Dendritic cell treated with granulocyte-macrophage colony-stimulating factor and Interleukin-4, amounts not matched to agents 40 ng/mL and 50 ng/mL, for 4 days (primary cell): ENCODE results near the gene EVI5.

Source experiments
- H3K27ac Mint-ChIP-seq: one replicate; pipeline ENCODE4 v1.8.0; 2022; ENCODE audit warnings: mild to moderate bottlenecking, mixed read lengths
- H3K27me3 Mint-ChIP-seq: one replicate; pipeline ENCODE4 v1.8.0; 2022; ENCODE audit warnings: mild to moderate bottlenecking, mixed read lengths
- H3K36me3 Mint-ChIP-seq: one replicate; pipeline ENCODE4 v1.8.0; 2022; ENCODE audit warnings: low read depth, mixed read lengths
- H3K4me1 Mint-ChIP-seq: one replicate; pipeline ENCODE4 v1.8.0; 2022; ENCODE audit warnings: low read depth, mixed read lengths
- H3K4me3 Mint-ChIP-seq: one replicate; pipeline ENCODE4 v1.8.0; 2022; ENCODE audit warnings: mild to moderate bottlenecking, moderate library complexity, mixed read lengths
- H3K9me3 Mint-ChIP-seq: one replicate; pipeline ENCODE4 v1.8.0; 2022; ENCODE audit warnings: mixed read lengths
- intact Hi-C: fragments of 100-400 bp; cut with micrococcal nuclease; formaldehyde crosslinking; loops from one replicate; pipeline ENCODE4 v1.15.0; 2022

The EVI5 gene

DNA sequence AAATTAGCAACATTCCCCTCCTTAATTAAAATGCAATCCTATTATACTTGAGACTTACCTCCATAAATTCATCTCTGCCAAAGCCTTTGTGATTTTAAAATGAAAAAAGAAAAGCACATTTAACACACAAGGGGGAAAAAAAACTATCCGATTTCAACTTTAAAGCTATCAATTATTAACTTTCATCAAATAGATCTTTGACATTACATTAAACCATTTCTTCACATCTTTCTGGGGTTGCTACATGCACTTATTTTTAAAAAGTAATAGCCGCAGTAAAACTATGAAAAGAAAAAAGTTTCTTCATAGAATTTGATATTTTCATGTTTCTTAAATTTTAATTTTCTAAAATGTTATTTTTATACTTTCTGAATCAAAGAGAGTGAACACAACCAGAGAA is 71.0 kb downstream of the EVI5 start:
- H3K4me1 Mint-ChIP-seq: peaks cover 10% of the 10 kb centered on the region
- no peaks in the 10 kb centered on the region for H3K27me3 Mint-ChIP-seq
- peaks cover 57% of the 10 kb centered on the region for H3K36me3 Mint-ChIP-seq
- intact Hi-C loops: no loop called here
- H3K27ac Mint-ChIP-seq: no peak overlapping the region
- H3K4me3 Mint-ChIP-seq: no peak overlapping the region
- H3K9me3 Mint-ChIP-seq: no peaks in the 10 kb centered on the region

DNA sequence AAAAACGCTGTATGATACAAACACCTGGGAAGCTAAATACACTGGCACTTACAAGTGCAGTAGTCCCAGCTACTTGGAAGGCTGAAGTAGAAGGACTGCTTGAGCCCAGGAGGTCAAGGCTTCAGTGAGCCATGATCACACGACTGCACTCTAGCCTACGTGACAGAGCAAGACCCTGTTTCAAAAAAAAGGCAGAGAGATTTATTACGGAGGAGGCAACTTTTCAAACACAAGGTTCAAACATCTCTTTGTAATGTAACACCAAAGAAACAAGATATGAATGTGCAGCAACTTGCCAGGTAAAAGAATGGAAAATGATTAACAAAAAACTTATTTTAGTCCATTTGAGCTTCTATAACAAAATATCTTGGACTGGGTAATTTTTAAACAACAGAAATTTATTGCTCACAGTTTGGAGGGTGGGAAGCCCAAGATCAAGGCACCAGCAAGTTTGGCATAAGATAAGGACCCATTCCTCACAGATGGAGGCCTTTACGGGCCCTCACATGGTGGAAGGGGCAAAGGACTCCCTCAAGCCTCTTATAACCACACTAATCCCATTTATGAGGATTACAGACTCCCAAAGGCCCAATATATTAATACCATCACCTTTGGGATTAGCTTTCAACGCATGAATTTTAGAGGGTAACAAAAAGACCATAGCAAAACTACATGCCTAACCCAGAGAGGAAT is 73.3 kb downstream of the EVI5 start:
- Mint-ChIP-seq H3K4me3 (no peak overlapping the region), H3K36me3 (peaks cover 35% of the 10 kb centered on the region), H3K4me1 (peaks cover 12% of the 10 kb centered on the region), H3K9me3 (no peaks in the 10 kb centered on the region), H3K27ac (no peak overlapping the region), H3K27me3 (no peaks in the 10 kb centered on the region)
- intact Hi-C loops: no loop called here

DNA sequence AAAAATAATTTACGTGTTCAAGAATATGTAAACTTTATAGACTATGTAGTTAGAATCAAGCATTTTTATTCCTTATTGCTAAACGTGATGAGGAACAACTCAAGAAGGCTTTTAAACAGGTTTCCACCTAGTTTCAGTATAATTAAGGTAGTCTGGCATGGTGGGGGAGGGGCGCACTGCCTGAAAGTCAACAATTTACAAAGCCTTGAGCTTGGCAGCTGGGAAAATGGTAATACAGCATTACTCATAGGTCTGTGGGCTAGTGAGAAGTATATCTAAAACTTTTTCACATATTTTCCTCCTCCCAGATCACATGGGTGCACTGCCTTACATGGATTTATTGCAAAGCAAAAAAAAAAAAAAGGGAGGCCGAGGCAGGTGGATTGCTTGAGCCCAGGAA is 75.2 kb downstream of the EVI5 start:
- Mint-ChIP-seq H3K27ac (no peak overlapping the region), H3K9me3 (no peaks in the 10 kb centered on the region), H3K4me3 (no peak overlapping the region), H3K27me3 (no peaks in the 10 kb centered on the region), H3K4me1 (peaks cover 12% of the 10 kb centered on the region), H3K36me3 (peaks cover 18% of the 10 kb centered on the region)
- intact Hi-C loops: no loop called here

DNA sequence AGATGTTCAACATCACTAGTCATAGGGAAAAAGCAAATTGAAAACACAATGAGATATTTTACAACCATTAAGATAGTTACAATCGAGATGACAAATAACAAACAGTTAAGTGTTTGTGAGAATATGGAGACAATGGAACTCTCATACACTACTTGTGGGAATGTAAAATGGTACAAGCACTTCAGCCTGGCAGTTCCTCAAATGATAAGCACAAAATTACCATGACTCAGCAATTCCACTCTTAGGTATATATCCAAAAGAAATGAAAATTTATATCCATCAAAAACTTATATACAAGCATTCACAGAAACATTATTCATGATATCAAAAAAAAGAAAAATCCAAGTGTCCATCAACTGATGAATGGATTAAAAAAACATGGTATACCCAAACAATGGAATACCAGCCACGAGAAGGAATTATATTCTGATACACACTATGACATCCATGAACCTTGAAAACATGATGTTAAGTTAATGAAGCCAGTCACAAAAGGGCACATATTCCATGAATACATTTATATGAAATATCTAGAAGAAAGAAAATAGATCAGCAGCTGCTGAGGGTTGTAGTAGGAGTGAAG is 76.4 kb downstream of the EVI5 start:
- Mint-ChIP-seq H3K27me3 (no peaks in the 10 kb centered on the region), H3K4me3 (no peak overlapping the region), H3K4me1 (peaks cover 12% of the 10 kb centered on the region), H3K36me3 (peaks cover 20% of the 10 kb centered on the region), H3K27ac (no peak overlapping the region), H3K9me3 (no peaks in the 10 kb centered on the region)
- intact Hi-C loops: no loop called here

DNA sequence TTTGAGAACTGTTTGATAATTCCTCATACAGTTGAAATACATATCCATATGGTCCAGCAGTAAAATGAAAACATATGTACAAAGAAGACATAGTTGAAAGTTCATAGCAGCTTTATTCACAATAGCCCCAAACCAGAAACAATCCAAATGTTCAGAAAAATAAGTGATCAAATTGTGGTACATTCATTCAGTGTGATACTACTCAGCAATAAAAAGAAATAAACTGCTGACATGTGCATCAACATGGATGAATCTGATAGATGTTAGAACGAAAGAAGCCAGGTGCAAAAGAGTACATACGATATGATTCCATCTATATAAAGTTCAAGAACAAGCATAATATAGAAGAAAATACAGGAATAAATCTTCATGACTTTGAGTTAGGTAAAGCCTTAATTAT is 77.2 kb downstream of the EVI5 start:
- intact Hi-C loops: no loop called here
- Mint-ChIP-seq H3K36me3 (peaks cover 23% of the 10 kb centered on the region), H3K4me3 (no peak overlapping the region), H3K27ac (no peak overlapping the region), H3K9me3 (no peaks in the 10 kb centered on the region), H3K4me1 (peaks cover 12% of the 10 kb centered on the region), H3K27me3 (no peaks in the 10 kb centered on the region)

DNA sequence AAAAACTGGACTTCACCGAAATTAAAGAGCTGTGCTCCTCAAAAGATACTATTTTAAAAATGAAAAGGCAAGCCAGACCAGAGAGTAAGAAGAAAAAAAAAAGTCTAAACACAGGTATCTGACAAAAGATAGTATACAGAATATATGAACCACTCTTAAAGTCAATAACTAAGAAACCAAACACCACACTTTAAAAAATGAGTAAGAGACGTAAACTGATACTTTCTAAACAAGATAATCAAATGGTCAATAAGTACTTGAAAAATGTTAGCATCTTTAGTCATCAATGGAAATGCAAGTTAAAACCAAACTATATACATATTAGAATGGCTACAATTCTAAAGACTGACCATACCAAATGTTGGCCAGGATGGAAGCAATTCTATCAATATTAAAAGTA is 77.6 kb downstream of the EVI5 start:
- Mint-ChIP-seq H3K4me1 (peaks cover 12% of the 10 kb centered on the region), H3K36me3 (peaks cover 27% of the 10 kb centered on the region), H3K27me3 (no peaks in the 10 kb centered on the region), H3K27ac (no peak overlapping the region), H3K4me3 (no peak overlapping the region), H3K9me3 (no peaks in the 10 kb centered on the region)
- intact Hi-C loops: no loop called here

DNA sequence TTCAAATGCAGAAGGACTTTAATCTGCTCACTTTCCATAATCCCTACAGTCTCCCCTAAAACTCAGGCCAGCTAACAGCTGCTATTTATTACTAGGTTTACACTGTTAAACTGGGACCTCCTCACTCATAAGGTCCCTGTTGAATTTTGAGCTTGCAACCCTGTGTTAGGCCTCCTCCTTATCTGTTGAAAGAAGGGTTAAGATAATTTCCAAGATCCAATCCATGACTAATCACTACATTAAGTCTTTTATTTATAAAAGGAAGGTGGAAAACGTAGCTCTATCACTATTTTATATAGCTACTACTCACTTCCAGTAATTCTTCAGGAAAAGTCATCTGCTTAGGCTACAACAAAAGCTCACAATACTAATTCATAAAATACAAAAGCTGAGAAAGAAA is 79.5 kb downstream of the EVI5 start:
- Mint-ChIP-seq H3K27ac (no peak overlapping the region), H3K4me1 (peaks cover 12% of the 10 kb centered on the region), H3K27me3 (no peaks in the 10 kb centered on the region), H3K9me3 (no peaks in the 10 kb centered on the region), H3K36me3 (peaks cover 20% of the 10 kb centered on the region), H3K4me3 (no peak overlapping the region)
- intact Hi-C loops: no loop called here

DNA sequence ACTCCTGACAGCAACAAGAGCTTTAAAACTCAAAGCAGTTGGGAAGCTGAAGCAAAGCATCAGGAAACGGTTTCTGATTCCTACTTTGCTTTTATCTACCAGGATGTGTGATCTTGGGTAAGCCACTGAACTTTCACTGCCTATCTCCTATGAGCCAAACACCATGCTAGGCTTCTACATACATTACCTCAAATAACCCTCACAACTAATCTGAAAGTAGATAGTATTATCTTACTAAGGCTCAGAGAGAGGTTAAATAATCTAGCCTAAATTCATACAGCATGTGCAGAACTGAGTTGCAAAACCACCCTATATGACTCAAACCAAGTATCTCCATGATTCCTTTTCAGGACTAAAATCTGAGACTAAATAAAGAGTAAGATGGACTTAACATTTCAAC is 83.8 kb downstream of the EVI5 start:
- intact Hi-C loops: no loop called here
- peaks cover 49% of the 10 kb centered on the region for H3K36me3 Mint-ChIP-seq
- H3K27ac Mint-ChIP-seq: no peak overlapping the region
- no peaks in the 10 kb centered on the region for H3K9me3 Mint-ChIP-seq
- no peak overlapping the region for H3K4me3 Mint-ChIP-seq
- H3K4me1 Mint-ChIP-seq: no peaks in the 10 kb centered on the region
- H3K27me3 Mint-ChIP-seq: no peaks in the 10 kb centered on the region

DNA sequence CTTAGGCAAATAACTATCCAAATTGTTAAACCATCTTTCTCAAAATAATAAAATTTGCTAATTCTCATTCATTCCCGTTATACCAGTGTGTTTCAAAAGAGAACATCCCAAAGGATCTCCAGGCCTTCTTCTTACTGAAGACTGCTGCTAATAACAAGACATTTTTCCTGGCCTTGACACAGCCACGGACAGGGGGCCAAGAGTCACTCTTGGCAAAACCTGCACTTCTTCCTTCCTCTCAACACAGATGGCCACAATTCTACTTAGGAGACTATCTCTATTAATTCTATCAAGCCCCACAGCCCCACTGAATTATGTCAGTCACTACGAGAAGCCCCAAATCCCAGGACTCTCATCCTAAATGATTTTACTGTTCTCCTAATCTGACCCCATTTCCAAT is 86.0 kb downstream of the EVI5 start:
- Mint-ChIP-seq H3K27me3 (no peaks in the 10 kb centered on the region), H3K4me3 (no peak overlapping the region), H3K27ac (no peak overlapping the region), H3K4me1 (no peaks in the 10 kb centered on the region), H3K9me3 (no peaks in the 10 kb centered on the region), H3K36me3 (peaks cover 68% of the 10 kb centered on the region)
- intact Hi-C loops: no loop called here

DNA sequence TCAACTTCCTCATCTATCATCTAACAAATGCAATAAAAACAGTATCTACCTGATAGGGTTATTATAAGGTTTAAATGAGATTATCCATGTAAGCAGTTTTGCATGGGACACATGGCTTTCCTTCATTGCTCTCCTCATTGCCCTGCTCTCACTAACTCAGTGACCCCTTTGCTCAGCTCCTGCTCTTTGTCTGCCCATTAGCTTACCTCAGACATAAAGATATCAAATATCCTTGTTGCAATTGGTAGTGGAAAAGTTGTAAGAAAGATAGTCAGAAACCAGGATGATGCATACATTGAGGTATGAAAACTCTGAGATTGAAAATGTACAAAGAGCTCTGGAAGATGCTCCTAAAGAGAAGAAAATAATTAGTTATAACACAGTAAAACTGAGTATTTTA is 89.8 kb downstream of the EVI5 start:
- no peaks in the 10 kb centered on the region for H3K9me3 Mint-ChIP-seq
- H3K4me3 Mint-ChIP-seq: no peak overlapping the region
- H3K4me1 Mint-ChIP-seq: peaks cover 12% of the 10 kb centered on the region
- intact Hi-C loops: no loop called here
- no peaks in the 10 kb centered on the region for H3K27me3 Mint-ChIP-seq
- no peak overlapping the region for H3K27ac Mint-ChIP-seq
- H3K36me3 Mint-ChIP-seq: peaks cover 83% of the 10 kb centered on the region

DNA sequence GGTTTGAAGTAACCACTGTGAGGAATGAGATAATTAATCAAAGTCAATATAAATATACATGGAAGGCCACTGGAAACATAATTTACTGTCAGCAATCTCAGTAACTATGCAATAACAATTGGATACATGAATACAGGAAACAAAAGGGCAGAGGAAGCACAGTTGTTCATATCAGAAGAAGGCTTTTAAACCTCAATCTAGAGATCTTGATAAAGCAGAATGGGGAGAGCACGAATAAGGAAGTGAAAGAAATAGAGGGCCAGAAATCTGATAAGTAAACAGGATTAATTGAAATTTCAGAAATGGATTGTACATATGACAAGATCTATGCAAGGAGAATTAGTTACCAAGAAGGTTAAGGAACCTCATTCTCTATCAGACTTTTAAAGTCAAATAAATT is 93.0 kb downstream of the EVI5 start:
- no peak overlapping the region for H3K4me3 Mint-ChIP-seq

DNA sequence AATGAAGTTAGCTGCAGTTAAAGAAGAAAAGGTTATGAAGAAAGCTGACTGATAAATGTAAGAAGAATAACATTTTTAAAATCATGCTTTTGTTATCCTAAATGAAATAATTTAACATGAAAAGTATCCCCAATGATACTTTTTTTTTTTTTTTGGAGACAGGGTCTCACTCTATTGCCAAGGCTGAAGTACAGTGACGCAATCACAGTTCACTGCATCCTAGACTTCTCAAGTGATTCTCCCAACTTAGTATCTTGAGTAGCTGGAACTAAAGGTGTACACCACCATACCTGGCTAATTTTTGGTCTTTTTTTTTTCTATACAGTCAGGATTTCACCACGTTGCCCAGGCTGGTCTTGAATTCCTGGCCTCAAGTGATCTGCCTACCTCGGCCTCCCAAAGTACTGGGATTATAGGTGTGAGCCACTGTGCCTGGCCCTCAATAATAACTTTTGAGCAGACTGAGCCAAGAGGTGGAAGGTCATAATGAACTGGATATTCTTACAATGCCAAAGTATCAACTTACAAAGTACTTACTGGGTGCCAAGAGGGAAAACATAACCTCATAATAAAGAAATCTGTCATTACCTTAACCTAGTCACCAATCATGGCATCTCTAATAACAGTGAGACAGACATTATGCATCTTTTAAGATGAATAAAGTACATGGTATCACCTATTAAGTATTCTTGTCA is 94.5 kb downstream of the EVI5 start:
- Mint-ChIP-seq H3K27ac (no peak overlapping the region), H3K4me1 (peaks cover 12% of the 10 kb centered on the region), H3K36me3 (peaks cover 93% of the 10 kb centered on the region), H3K4me3 (no peak overlapping the region), H3K27me3 (no peaks in the 10 kb centered on the region), H3K9me3 (no peaks in the 10 kb centered on the region)
- intact Hi-C loops: no loop called here

More for the DNA sequence above, 93.0 kb downstream of the EVI5 start:
- Mint-ChIP-seq H3K27me3 (no peaks in the 10 kb centered on the region), H3K27ac (peak overlapping the region; percentile 42), H3K9me3 (no peaks in the 10 kb centered on the region), H3K36me3 (peaks cover 86% of the 10 kb centered on the region), H3K4me1 (peaks cover 12% of the 10 kb centered on the region)
- intact Hi-C loops: no loop called here

DNA sequence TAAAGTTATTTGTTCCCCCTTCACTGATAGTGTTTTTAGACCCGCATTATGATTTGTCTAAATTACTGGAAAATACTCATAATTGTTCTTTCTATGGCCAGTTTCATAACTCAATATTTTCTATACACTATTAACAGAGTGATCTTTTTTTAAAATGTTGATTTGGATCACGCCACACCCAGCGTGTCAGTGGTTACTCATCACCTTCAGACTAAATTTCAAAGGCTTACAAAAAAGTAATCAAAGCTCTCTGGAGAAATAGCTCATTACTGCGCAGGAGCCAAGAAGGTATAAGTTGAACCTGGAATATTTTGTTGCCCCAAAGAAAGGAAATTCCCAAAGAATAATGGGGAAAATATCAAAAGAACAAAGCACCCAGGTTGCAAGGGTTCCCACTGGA is 104.9 kb downstream of the EVI5 start:
- Mint-ChIP-seq H3K4me1 (peaks cover 10% of the 10 kb centered on the region), H3K36me3 (peaks cover 84% of the 10 kb centered on the region), H3K27me3 (no peaks in the 10 kb centered on the region), H3K27ac (no peak overlapping the region), H3K4me3 (no peak overlapping the region), H3K9me3 (no peaks in the 10 kb centered on the region)
- intact Hi-C loops: no loop called here

DNA sequence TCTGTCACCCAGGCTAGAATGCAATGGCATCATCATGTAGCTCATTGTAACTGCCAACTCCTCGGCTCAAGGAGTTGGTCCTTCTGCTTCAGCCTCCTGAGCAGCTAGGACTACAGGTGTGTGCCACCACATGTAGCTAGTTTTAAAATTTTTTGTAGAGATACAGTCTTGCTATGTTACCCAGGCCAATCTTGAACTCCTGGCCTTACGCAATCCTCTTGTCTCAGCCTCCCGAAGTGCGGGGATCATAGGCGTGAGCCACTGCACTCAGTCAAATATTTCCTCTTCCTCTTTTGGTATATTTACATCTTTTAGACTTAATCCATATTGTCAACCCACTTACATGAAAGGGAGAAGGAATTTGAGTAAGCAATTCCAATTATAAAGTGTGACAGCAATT is 121.1 kb downstream of the EVI5 start:
- Mint-ChIP-seq H3K4me3 (no peak overlapping the region), H3K27me3 (no peaks in the 10 kb centered on the region), H3K36me3 (peaks cover 61% of the 10 kb centered on the region), H3K27ac (no peak overlapping the region), H3K4me1 (peaks cover 5% of the 10 kb centered on the region), H3K9me3 (no peaks in the 10 kb centered on the region)
- intact Hi-C loops: no loop called here
